Fibroblast of pulmonary artery (primary cell): ENCODE measurements around the gene COL4A2.

ENCODE experiments used
- DNase-seq: peaks from one replicate; pipeline ENCODE4 v3.0.0-alpha.2; 2010; ENCODE audit warnings: low read depth
- H3K4me3 ChIP-seq: replicated peaks from 2 replicates; pipeline ENCODE4 v1.5.1; 2011; ENCODE audit warnings: low read depth, mild to moderate bottlenecking, control low read depth, low read length, moderate library complexity
- TF ChIP-seq, protein P1 (sequence below): IDR thresholded peaks from 2 replicates; pipeline ENCODE4 v1.5.1; 2011; ENCODE audit warnings: mild to moderate bottlenecking, control low read depth, low read length, inconsistent platforms; ENCODE audit errors: missing control alignments

Gene COL4A2

DNA sequence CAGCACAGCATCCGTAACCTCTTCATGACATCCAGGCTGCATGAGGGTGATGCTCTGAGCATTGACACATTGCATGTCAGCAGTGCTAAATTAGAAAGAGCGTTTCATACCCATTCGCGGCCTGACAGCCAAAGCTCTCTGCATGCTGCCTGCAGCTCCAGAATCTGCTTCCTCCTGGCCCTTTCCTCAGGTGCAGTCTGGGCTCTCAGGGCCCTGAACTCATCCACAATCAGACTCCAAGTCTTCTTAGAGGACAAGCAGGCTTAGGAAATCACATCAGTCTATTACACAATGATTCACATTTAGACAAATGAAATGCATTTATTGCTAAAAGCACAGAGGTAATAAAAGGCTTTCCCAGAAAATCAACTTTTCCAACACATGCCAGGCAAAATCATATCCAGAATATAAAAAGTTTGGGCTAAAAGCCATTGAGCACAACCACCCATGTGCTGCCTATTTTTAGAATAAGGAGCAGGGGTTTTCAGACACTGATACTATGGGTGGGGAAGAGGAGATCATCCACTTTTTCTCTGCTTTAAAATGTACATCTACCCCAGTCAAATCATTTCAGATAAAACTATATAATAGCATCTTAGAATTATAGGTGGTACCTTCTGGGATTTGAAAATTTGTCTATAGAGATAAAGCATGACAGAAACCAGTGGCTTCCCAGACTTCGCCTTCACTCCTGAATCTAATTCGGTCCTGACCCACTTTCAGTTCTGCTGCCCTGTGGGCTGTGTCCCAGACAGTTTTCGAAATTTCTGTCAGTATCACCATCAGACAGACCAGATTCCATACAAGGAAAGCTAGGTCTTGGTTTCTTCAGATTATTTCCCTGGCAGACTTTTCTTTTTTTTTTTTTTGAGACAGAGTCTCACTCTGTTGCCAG lies 109.3 kb downstream of the COL4A2 start:
- TF ChIP-seq, protein P1, sequence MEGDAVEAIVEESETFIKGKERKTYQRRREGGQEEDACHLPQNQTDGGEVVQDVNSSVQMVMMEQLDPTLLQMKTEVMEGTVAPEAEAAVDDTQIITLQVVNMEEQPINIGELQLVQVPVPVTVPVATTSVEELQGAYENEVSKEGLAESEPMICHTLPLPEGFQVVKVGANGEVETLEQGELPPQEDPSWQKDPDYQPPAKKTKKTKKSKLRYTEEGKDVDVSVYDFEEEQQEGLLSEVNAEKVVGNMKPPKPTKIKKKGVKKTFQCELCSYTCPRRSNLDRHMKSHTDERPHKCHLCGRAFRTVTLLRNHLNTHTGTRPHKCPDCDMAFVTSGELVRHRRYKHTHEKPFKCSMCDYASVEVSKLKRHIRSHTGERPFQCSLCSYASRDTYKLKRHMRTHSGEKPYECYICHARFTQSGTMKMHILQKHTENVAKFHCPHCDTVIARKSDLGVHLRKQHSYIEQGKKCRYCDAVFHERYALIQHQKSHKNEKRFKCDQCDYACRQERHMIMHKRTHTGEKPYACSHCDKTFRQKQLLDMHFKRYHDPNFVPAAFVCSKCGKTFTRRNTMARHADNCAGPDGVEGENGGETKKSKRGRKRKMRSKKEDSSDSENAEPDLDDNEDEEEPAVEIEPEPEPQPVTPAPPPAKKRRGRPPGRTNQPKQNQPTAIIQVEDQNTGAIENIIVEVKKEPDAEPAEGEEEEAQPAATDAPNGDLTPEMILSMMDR: no peak
- no peak overlapping the region for H3K4me3 ChIP-seq
- peak; percentile 66 for DNase-seq

DNA sequence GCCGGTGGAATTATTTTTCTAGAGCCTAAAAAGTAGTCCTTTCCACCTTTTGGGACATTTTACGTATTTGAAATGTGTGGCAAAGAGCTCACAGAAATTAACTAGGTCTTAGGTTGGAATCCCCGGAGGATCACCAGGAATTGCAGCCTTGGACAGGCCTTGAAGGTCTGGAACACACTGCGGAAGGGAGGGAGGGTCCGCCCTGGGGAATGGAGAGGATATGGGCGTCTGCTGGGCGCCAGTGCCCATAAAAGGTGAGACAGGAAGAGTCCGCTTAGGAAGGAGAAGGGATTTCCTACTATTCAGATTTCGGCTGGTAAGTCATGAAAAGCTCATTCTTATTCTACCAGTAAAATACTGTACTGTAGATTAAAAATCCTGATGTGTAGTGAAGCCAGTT lies 111.9 kb downstream of the COL4A2 start:
- H3K4me3 ChIP-seq: no peak overlapping the region
- TF ChIP-seq, protein P1: no peak
- no peak for DNase-seq

DNA sequence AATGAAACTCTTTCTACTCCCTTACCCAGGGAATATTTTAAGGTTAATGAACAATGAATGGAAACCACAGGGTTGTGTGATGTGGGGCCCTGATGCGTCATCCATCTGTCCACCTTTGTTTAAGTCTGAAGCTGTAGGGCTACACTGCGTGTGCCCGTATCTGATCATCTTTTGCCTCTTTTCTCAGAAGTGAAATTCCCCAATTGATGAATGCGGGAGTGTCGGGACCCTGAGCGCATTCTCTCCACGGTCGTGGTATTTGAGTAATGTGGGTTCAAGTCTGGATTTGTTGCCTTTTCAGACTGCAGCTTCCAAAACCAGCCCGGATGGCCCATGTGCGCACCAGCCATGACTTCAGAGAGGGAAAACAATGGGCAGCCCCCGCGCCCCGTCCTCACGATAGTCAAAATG lies 112.3 kb downstream of the COL4A2 start:
- peak; percentile 50 for DNase-seq
- TF ChIP-seq, protein P1: no peak

DNA sequence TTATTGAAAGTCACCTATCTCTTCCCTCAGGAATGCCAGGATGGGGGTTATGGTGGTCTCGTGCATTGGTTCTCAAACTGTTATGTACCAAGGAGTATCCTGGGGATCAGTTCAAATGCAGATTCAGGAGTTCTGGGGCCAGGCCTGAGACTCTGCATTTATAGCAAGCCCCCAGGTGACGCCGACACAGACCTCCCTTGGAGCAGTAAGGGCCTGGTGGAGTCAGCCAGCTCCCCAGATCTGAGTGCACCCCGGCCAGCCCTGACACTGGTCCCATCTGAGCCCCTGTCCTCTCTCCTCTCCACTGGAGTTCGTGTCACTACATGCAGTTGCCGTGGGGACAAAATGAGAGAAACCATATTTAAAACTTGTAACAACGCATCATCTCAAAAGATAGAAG lies 112.9 kb downstream of the COL4A2 start:
- DNase-seq: no peak
- no peak overlapping the region for H3K4me3 ChIP-seq
- TF ChIP-seq, protein P1: no peak

More for the DNA sequence above, 112.3 kb downstream of the COL4A2 start:
- no peak overlapping the region for H3K4me3 ChIP-seq

DNA sequence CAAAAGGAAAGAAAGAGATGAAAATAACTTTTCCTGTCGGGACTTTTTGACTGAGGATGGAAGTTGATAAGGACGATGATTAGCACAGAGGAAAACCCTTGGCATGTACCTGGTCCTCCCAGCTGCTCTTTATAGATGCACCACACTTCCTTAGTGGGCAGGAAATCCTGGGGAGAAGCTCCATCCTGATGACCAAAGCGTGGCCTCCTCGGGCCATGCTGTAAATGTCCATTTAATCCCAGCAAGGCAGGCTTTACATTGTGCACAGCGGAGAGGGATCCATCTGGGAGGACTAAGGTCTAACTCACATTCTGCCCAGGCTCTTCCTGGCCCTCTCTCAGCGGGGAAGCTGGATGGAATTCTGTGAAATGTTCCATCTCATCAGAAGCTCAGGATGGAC lies 113.5 kb downstream of the COL4A2 start:
- no peak for DNase-seq
- TF ChIP-seq, protein P1: no peak
- no peak overlapping the region for H3K4me3 ChIP-seq

DNA sequence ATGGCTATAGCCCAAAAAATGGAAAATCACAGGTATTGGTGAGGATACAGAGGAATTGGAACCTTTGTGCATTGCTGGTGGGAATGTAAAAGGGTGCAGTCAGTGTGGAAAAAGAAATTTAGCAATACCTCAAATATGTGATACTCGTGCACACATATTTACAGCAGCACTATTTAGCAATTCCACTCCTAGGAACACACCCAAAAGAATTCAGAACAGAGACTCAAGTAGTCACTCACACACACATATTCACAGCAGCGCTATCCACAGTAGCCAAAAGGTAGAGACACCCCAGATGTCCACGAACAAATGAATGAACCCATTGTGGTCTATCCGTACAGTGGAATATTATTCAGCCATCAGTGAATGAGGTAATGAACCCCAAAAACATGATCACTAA lies 114.0 kb downstream of the COL4A2 start:
- TF ChIP-seq, protein P1: no peak
- no peak overlapping the region for H3K4me3 ChIP-seq
- no peak for DNase-seq
